K562 (cell line): Measurements from ENCODE around the gene PPARD. TPM values are rescaled to one million over a fixed set of nuclear protein-coding genes. Genes with fewer than 3 reads are reported as not detected.

Experiments
- C11orf30 ChIP-seq: fragments of 450-650 bp; IDR thresholded peaks from 2 replicates; pipeline ENCODE4 v1.6.1; 2016; ENCODE audit warnings: low read depth, mild to moderate bottlenecking
- FOXJ2 ChIP-seq: fragments of 200-800 bp; sonication (Bioruptor generic); IDR thresholded peaks from 2 replicates; pipeline ENCODE4 v1.6.1; 2016; ENCODE audit warnings: missing genetic modification characterization, missing compliant biosample characterization
- HMBOX1 ChIP-seq: sonication (generic); IDR thresholded peaks from 2 replicates; pipeline ENCODE4 v1.6.1; 2016
- JUND ChIP-seq, 2 experiments: IDR thresholded peaks; 2 replicates in 1 of 2; 3 replicates in 1 of 2; pipeline ENCODE4 v1.6.1; 2011; ENCODE audit warnings: borderline replicate concordance in 2 of 2, low read depth in 2 of 2, low read length in 2 of 2, improper control_type of control experiment in 1 of 2, missing biosample characterization in 1 of 2, missing genetic modification characterization in 1 of 2, missing genetic modification reagents in 1 of 2
- MAFF ChIP-seq: IDR thresholded peaks from 2 replicates; pipeline ENCODE4 v1.6.1; 2012; ENCODE audit warnings: low read length, improper control_type of control experiment
- MAFG ChIP-seq: fragments of 450-650 bp; conservative IDR thresholded peaks from 2 replicates; pipeline ENCODE4 v1.6.1; 2016; ENCODE audit warnings: missing genetic modification characterization, missing compliant biosample characterization
- MAFK ChIP-seq: IDR thresholded peaks from 2 replicates; pipeline ENCODE4 v1.6.1; 2011; ENCODE audit warnings: low read length, improper control_type of control experiment
- MYC ChIP-seq, 2 experiments: fragments of 250-450 bp in 1 of 2; sonication (Bioruptor Pico) in 1 of 2; IDR thresholded peaks; 2 replicates each; pipeline versions ENCODE4 v1.5.1 to v1.6.1; 2012 to 2021; ENCODE audit warnings: low read depth in 2 of 2, borderline replicate concordance in 1 of 2, improper control_type of control experiment in 1 of 2, low read length in 1 of 2, mild to moderate bottlenecking in 1 of 2, moderate library complexity in 1 of 2
- NCOA2 ChIP-seq, 2 experiments: fragments of 450-650 bp; IDR thresholded peaks; 2 replicates each; pipeline ENCODE4 v1.6.1; 2018; ENCODE audit warnings: mild to moderate bottlenecking in 2 of 2, moderate library complexity in 1 of 2; ENCODE audit not compliant: partially characterized antibody in 2 of 2
- PBX2 ChIP-seq, 2 experiments: IDR thresholded peaks in 1 of 2; conservative IDR thresholded peaks in 1 of 2; 2 replicates each; pipeline ENCODE4 v1.6.1; 2016; ENCODE audit warnings: low read depth in 2 of 2, mild to moderate bottlenecking in 1 of 2, missing compliant biosample characterization in 1 of 2, missing genetic modification characterization in 1 of 2, moderate library complexity in 1 of 2
- RCOR1 ChIP-seq, 2 experiments: IDR thresholded peaks; 2 replicates each; pipeline ENCODE4 v1.6.1; 2012; ENCODE audit warnings: low read depth in 2 of 2, low read length in 2 of 2, borderline replicate concordance in 1 of 2, improper control_type of control experiment in 1 of 2
- ZNF23 ChIP-seq: fragments of 250-450 bp; sonication (Bioruptor Pico); IDR thresholded peaks from 2 replicates; pipeline ENCODE4 v1.4.0; 2020; ENCODE audit warnings: mild to moderate bottlenecking
- polyA plus RNA-seq, 8 experiments: library from polyadenylated mRNA; depleted of rRNA in 4 of 8; stranded (reverse) in 5 of 8; unstranded in 3 of 8; fragments of >200 nt; fragmentation: Nextera tagmentation in 2 of 8; fragmentation: Illumina TruSeq in 1 of 8; extraction: Ambion mirVana in 2 of 8; extraction: Trizol in 1 of 8; gene quantifications; 2 replicates each; pipeline versions ENCODE4 v1.2.1 to v1.2.3, GENCODE V29; 2011 to 2014; ENCODE audit warnings: inconsistent platforms in 1 of 8, missing spikeins in 1 of 8
- total RNA-seq, 7 experiments: library from RNA; depleted of rRNA in 6 of 7; stranded (reverse); fragments of >200 nt in 6 of 7; fragmentation: Illumina TruSeq in 2 of 7; extraction: Trizol in 2 of 7; gene quantifications; 2 replicates each; pipeline versions ENCODE4 v1.2.1 to v1.2.3, GENCODE V29; 2011 to 2021; ENCODE audit warnings: low replicate concordance in 1 of 7

The PPARD gene
- total and polyA plus RNA-seq, 9 of the 15 experiments (the other 6 are each of a cell fraction or from before 2014, with no cell fraction given) = 0.14 to 13.2 (median 3.8) TPM

GRCh38 chr6:35392773-35393672 lies 50.7 kb downstream of the PPARD start (continued):
- TF ChIP-seq RCOR1 (IDR thresholded peaks at IDR 0.05; ENCODE audit: borderline replicate concordance in 1 of 2, low read depth in 2 of 2, low read length in 2 of 2) = peak in 1 of 2 experiments; percentile 55; a peak in 1 of 4 replicates
- peak; percentile 23; the same call in 1 of the 2 replicates for TF ChIP-seq HMBOX1
- TF ChIP-seq MAFK = peak; percentile 55; the same call in 1 of the 2 replicates
- peak; percentile 85 for TF ChIP-seq MAFG (tag)
- TF ChIP-seq MYC (IDR thresholded peaks at IDR 0.05; ENCODE audit: low read depth, low read length) = peak; percentile 45; the same call in 1 of the 2 replicates
- TF ChIP-seq MYC (CRISPR knock-in tag; IDR thresholded peaks at IDR 0.05; ENCODE audit: borderline replicate concordance, low read depth) = no peak
- no peak for TF ChIP-seq PBX2 (CRISPR knock-in tag; IDR thresholded peaks at IDR 0.05; ENCODE audit: low read depth)
- TF ChIP-seq PBX2 (tag; conservative IDR thresholded peaks at IDR 0.05; ENCODE audit: low read depth) = peak; percentile 76
- TF ChIP-seq FOXJ2 (tag) = 0 out of 2 replicates have a peak, but pooled peaks have one; percentile 34
- peak; percentile 61; the same call in 1 of the 2 replicates for TF ChIP-seq MAFF
- peak; percentile 55; the same call in 1 of the 2 replicates for TF ChIP-seq JUND (IDR thresholded peaks at IDR 0.05; ENCODE audit: borderline replicate concordance, low read depth, low read length)
- peak; percentile 18; the same call in 1 of the 3 replicates for TF ChIP-seq JUND (tag; IDR thresholded peaks at IDR 0.05; ENCODE audit: borderline replicate concordance, low read depth, low read length)
- no peak for TF ChIP-seq NCOA2 (IDR thresholded peaks at IDR 0.05; ENCODE audit: partially characterized antibody in 2 of 2)
- TF ChIP-seq C11orf30 = peak; percentile 88
- TF ChIP-seq ZNF23 (CRISPR knock-in tag) = no peak
